Fibroblast of mammary gland (primary cell): Measurements from ENCODE around the gene FAM83E.

Experiments
- DNase-seq: peaks from one replicate; pipeline ENCODE4 v3.0.0-alpha.2; 2010; ENCODE audit warnings: low read depth
- H3K4me3 ChIP-seq: 2 replicates; pipeline ENCODE4 v1.5.1; 2011; ENCODE audit warnings: low read depth, mild to moderate bottlenecking, low read length, moderate library complexity; ENCODE audit not compliant: control insufficient read depth
- TF ChIP-seq, protein P1 (sequence below): conservative IDR thresholded peaks from 2 replicates; pipeline ENCODE4 v1.5.1; 2011; ENCODE audit warnings: low read depth, low read length, inconsistent platforms; ENCODE audit not compliant: control insufficient read depth, insufficient read depth

The FAM83E gene

GRCh38 chr19:48627201-48627864 is 12.5 kb upstream of the FAM83E start:
- no peak overlapping the region for H3K4me3 ChIP-seq
- no peak for DNase-seq
- TF ChIP-seq, protein P1, sequence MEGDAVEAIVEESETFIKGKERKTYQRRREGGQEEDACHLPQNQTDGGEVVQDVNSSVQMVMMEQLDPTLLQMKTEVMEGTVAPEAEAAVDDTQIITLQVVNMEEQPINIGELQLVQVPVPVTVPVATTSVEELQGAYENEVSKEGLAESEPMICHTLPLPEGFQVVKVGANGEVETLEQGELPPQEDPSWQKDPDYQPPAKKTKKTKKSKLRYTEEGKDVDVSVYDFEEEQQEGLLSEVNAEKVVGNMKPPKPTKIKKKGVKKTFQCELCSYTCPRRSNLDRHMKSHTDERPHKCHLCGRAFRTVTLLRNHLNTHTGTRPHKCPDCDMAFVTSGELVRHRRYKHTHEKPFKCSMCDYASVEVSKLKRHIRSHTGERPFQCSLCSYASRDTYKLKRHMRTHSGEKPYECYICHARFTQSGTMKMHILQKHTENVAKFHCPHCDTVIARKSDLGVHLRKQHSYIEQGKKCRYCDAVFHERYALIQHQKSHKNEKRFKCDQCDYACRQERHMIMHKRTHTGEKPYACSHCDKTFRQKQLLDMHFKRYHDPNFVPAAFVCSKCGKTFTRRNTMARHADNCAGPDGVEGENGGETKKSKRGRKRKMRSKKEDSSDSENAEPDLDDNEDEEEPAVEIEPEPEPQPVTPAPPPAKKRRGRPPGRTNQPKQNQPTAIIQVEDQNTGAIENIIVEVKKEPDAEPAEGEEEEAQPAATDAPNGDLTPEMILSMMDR, result no peak

- DNase-seq, result no peak
- H3K4me3 ChIP-seq, result no peak overlapping the region
- TF ChIP-seq, protein P1, result no peak
Measured at GRCh38 chr19:48625891-48626327, 11.0 kb upstream of the FAM83E start.

DNA sequence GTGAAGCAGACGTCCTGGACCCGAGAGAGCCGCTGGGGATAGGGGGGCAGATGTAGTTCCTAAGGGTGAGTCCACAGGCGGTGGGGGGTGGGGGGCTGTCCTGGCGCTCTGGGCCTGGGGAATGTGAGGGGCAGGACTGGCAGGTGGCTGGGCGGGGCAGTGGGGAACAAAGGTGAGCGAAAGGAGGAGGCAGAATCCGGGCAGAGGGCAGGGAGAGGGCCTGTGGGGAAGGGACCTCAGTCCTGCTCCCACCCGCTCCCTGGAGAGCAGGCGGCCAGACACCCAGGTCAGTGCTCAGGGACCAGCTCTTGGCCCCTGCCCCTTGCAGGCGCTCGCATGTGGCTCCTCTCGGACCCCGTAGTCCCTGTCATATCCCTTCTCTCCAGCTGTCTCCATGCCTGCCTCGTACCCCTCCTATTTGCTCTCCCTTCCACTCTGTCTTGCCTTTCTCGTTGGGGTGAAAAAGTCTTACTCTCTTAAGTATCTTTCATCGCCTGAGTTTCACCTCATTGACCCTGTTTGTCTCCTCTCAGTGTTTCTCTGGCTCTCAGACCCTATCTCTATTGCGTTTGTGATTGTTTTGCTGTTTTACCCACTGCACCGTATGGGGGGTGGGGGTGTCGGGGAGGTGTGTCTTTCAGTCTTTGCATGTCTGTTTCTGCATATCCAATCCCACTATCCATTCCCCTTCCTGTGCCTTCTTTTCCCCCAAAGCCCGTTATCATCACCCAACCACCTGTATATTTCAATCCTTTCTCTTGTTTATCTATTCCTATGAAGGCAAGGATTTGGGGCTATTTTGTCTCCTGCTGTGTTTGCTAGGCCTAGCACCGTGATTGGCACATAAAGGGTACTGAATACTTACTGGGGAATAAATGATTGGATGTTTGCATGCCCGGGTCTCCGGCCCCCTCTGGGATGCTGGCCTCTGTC is 10.2 kb upstream of the FAM83E start:
- H3K4me3 ChIP-seq, result peak overlapping the region; percentile 65
- TF ChIP-seq, protein P1, result no peak
- no peak for DNase-seq

- H3K4me3 ChIP-seq, result peak overlapping the region; percentile 65
- peak; percentile 95 for DNase-seq
- TF ChIP-seq, protein P1, result no peak
Measured at GRCh38 chr19:48624067-48624594, 9.3 kb upstream of the FAM83E start.

DNA sequence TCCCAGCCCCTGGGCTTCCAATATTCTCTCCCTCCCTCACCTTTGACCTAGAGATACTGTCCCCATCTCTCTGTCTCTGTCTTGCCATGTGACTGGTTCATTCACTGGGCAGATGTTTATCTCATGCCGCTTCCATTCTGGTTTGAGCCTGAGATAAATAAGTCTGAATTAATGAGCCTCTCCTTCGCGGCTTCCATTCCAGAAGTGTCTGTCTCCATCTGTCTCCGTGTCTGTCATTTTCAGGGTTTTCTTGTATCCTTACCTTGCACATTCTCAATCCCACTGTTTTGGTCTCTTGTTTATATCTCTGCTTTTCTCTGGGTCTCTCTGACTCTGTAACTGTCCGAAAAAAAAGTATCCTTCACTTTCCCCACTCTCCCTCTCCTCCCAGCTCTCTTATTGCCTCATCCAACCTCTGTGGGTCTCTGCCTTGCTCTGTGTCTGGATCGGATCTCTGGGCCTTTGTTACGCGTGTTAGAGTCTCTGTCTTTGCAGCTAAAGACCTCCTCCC is 8.7 kb upstream of the FAM83E start:
- peak overlapping the region; percentile 49 for H3K4me3 ChIP-seq

More for the DNA sequence above, 8.7 kb upstream of the FAM83E start:
- DNase-seq, result no peak
- TF ChIP-seq, protein P1, result no peak
